ENCODE measurements around the gene CCSER2.
A peak's percentile ranks its signal among the peaks of the same experiment; 100 is the strongest.
"Not testable (repeated sequence)": the region's sequence is repeated elsewhere in the genome, so short reads cannot be mapped to it uniquely, and the experiment has no call there.

The CCSER2 gene

DNA sequence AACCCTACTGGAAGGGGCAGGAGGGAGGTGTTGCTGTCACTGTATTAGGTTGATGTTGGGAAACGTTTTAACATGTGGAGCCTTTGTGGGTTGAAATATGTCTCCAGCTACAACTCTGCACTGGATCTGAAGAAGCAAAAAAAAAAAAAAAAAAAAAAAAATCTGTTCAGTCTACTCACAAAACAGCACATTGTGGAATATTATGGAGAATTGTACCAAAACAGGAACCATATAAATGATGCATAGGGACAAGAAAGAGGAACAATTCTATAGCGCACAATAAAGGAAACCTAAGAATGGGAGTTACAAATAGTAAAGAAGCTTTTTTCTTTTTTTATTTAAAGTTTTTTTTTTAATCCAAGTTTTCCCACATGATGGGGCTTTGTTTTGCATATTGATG, 63.8 kb downstream of the CCSER2 start:
- no peak for DNase-seq (ENCODE audit: low spot score)

DNA sequence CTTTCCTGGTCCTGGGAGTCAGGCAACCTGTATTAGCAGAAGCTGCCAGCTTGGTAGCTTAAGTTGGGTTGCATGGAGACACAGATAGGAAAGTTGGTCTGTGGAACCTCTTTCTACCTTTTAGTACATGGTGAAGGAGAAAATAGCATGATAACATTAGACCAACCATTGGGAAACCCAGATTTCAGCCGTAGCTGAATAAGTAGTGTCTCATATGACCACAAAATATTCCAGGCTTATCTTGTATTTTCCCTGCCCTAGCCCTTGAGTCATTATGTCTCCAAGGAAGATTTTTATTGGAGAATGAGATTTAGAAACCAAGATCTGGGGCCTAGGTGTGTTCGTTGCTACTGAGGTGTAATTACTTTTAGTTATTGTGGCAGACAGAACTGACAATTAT, 67.2 kb downstream of the CCSER2 start:
- no peak for DNase-seq (ENCODE audit: low spot score)

DNA sequence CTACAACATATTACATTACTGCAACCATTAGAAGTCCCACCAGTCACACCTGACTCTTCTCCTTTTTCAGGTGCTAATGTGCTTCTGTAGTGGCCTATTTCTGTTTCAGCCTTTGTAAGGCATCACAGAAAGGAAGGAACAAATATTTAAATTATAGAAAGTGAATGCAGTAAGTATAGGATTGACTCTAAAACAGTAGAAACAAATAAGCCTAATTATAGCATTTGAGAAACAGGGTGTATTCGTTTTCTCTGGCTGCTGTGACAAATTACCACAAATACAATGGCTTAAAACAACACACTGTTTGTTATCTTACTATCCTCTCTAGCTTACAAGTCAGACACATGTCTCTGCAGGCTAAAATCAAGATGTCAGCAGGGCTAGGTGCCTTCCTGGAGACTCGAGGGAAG, 69.4 kb downstream of the CCSER2 start:
- no peak for DNase-seq (ENCODE audit: low spot score)

DNA sequence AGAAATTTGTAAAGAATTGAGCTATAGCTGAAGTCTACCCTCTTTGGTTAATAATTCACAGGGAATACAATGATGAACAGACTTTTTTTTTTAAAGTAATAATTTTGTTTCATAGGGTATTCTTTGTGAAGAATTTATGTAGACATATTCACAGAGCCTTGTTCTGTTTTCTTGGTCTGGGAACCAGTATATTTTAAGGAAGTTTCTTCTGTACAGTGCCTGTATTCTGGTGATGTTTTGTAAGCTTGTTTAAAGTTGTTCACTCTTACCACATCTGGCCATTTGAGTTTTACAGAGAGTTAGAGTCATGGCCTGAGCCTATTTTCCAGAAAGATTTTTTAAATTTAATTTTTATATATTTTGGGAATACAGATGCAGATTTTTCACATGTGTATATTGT, 70.3 kb downstream of the CCSER2 start:
- DNase-seq (ENCODE audit: low spot score), result no peak

DNA sequence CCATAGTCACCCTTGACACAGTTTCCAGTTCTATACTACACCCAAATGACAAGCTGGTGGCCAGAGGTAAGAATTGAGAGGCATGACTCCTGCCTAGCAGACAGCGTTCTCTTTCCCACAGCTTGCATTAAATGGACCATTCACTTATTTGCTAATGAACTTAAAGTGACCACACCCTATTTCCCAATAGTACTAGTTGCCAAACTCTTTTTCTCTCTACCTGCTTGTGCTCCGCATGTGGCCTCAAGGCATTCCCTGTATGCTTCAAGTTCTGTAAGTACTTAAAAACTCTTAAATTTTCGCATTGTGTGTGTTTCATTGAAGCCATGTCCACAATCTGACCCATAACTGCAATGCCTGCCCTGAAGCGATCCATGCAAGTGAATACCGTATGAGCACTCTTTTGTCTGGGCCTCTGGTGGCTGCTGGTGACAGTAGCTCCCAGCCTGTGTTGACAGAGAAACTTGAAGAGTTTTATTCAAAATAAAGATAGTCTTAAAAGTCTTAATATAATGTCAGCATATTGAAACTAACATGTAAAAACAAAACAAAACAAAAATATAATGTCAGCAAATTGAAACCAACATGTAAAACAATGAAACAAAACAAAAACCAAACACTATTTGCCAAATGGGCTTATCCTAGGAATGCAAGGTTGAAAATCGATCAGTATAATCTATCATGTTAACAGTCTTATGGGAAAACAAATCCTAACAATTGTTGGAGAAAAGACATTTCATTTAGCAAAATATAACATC, 73.6 kb downstream of the CCSER2 start:
- DNase-seq (ENCODE audit: low spot score), result no peak

DNA sequence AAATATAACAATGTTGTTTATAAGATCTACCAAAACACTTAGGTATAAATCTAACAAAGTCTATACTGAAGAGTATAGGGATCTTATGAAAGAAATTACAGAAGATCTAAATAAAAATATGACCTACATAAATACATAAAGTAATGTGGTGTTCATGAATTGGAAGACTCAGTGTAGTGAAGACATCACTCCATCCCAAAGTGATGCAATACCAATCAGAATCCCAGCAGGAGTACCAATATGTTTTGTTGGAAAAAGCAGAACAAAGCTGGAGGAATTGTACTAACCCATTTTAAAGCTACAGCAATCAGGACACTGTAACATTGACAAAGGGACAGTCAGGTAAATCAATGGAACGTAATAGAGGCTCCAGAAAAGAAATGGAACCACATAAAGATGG, 76.4 kb downstream of the CCSER2 start:
- DNase-seq (ENCODE audit: low spot score), result no peak

DNA sequence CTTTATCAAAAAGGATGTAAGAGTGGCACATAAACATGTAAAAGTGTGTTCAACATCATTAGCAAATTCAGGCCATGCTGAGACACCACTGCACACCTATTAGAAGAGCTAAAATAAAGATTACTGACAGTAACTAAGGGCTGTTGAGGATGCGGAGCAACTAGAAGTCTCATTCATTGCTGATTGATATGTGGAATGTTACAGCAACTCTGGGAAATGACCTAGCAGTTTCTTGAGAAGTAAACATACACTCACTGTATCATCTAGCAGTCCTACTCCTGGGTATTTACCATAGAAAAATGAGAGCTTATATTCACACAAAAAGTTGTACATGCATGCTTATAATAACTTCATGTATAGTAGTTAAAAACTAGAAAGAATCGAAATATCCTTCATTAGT, 77.3 kb downstream of the CCSER2 start:
- no peak for DNase-seq (ENCODE audit: low spot score)

DNA sequence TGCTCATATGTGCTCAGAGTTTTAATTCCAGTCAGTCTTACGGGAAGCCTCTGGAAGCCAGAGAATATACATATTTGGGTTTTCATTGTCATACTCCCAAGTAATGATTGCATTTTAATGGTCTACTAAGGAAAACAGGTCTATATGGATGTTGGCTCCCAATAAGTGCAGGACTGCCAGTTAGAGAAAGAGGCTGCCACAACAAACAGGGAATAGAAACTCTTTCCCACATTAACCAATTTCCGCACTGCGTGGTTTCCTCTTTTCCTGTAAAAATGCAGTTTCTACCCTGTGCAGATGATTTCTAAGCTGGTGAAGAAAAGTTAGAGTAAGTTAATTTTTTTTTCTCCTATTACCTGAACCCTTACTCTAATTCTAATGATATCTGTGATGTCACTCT, 78.2 kb downstream of the CCSER2 start:
- DNase-seq (ENCODE audit: low spot score), result no peak

DNA sequence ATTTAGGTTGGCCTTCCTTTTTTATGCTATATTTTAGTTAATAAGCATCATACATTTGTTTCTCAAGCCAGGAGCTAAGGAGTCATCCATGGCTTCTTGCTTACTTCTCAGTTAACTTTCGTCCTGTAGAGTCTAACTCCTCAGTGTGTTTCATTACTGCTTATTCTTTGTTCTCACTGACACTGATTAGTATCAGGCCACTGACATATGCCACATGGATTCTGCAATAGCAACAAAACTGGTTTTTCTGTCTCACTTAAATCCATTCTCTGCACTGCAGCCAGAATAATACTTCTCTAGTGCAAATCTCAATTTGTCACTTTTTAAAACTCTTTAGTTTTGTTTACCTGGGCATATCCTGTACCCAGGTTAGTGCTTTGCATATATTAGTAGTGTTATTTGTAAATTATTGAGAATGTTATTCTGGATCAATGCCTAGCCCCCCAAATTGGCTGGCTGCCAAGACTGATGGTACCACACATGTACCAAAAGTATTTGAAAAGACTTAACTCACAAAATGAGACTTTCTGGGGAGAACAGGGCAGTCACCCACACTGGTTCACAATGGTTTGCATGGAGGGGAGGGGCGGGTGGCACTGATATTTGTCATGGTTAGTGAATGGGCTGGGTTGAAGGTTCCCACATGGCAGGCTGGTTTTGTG, 79.1 kb downstream of the CCSER2 start:
- DNase-seq (ENCODE audit: low spot score), result no peak

DNA sequence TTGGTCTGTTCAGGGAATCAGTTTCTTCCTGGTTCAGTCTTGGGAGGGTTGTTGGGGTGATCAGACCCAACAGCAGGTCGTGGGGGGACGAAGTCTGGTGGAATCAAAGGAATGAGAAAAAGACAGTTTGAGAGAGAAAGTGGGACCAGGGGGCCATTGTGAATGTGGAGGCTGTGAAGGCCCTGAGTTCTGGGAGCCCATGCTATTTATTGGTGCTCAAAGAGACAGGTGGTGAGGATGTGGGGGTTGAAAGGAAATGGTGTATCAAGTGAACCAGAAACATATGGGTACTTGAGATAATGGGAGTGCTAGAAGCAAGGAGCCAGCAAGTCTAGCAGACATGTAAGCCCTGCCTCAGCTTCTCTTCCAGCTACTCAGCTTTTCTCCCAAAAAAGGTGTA, 84.1 kb downstream of the CCSER2 start:
- no peak for DNase-seq (ENCODE audit: low spot score)

DNA sequence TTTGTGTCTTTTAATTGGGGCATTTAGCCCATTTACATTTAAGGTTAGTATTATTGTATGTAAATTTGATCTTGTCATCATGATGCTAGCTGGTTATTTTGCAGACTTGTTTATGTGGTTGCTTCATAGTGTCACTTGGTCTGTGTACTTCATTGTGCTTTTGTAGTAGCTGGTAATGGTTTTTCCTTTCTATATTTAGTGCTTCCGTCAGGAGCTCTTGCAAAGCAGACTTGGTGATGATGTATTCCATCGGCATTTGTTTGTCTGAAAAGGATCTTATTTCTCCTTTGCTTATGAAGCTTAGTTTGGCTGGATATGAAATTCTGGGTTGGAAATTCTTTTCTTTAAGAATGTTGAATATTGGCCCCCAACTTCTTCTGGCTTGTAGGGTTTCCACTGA, 85.7 kb downstream of the CCSER2 start:
- DNase-seq (ENCODE audit: low spot score), result not testable (repeated sequence)

DNA sequence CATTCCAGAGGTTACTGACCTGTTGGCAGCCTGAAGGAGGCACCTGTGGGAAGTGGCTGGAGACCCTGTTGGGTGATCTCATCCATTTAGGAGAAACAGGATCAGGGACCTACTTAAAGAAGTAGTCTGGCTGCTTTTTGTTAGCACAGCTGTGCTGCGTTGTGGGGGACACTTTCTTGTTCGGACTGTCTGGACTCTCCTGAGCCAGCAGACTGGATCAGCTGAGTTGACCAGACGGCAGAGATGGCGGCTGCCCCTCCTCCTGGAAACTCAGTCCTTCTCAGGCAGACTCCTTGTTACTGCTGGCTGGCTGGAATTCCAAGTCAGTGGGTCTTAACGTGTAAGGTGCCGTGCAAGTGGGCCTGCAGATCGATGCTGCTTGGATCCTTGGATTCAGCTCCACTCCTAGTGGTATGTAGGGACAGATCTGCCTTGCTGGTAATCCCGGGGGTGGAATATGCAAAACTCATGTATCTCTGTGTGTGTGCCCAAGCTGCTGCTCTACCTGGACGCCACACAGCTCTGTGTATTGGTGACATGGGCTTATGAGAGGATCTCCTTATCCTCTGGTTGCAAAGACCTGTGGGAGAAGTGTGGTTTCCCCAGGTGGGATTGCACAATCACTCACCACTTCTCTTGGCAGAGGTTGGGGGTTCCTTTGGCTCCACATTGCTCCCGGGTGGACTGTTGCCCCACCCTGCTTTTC, 87.3 kb downstream of the CCSER2 start:
- DNase-seq (ENCODE audit: low spot score), result no peak

DNA sequence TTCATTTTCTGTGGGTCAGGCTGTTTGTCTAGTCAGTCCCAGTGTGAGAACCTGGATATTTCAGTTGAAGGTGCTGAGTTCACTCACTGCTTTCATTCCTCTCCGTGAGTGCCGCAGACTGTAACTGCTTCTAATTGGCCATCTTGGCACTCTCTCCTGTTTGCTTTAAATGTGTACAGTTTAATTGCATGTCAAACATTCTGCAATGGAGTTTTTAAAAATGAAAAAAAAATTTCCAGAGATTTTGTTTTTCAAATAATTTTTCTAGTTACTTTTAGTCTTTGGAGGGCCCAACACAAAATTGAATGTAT, 87.8 kb downstream of the CCSER2 start:
- DNase-seq (ENCODE audit: low spot score), result no peak

DNA sequence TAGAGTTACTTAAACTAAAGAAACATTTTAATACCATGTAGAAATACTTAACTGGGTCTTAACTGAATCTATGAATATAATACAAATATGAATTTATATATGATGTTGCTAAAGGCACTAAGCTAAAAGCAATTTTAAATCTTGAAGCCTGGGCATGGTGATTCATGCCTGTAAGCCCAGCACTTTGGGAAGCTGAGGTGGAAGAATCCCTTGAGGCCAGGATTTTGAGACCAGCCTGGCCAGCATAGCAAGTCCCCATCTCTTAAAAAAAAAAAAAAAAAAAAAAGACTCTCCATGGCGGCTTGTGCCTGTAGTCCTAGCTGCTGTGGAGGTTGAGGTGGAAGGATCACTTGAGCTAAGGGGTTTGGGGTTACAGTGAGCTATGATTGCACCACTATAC, 95.3 kb downstream of the CCSER2 start:
- no peak for DNase-seq (ENCODE audit: low spot score)

DNA sequence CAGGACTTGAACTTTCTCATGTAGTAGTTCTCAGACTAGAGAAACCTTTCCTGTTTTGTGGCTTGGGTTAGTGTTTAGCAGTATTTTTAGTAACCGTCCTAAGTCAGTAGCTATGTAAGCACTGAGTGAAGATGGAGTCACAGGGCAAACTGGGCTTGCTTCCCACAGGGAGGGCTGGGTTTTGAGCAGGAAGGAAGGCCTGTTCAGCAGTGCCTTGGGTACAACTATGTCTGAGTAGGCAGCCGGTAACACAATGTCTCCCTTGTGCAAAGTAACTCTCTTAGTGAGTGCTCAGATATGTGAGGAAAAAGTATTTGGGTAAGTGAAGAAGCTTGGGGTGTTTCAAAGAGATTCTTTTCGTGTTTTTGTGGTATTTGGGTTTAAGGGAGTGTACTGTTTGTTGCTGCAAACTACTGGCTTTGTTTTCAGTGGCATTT, 96.4 kb downstream of the CCSER2 start:
- peak; percentile 86 for DNase-seq (ENCODE audit: low spot score)

DNA sequence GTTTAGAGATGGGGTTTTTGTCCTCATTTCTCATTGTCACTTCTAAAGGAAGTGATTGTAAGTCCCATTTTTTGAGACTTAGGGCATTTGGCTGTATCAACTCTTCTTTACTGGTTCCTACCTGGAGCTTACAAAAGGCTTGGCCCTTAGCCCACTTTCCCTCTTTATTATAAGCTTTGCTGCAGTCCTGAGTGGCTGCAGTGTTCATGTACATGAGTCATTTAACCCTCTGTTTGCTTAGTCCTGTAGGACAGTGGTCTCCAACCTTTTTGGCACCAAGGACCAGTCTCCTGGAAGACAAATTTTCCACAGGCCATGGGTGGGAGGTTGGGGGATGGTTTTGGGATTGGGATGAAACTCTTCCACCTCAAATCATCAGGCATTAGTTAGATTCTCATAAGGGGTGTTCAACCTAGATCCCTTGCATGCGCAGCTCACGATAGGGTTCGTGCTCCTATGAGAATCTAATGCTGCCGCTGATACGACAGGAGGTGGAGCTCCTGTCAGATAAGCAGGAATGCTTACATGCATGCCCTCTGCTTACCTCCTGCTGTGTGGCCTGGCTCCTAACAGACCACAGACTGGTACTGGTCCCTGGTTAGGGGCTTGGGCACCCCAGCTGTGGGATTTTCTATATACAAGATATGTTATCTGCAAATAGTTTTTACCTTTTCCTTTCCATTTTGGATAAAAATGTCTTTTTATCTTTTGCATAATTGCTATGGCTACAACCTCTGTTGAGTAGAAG, 99.7 kb downstream of the CCSER2 start:
- DNase-seq (ENCODE audit: low spot score), result no peak

DNA sequence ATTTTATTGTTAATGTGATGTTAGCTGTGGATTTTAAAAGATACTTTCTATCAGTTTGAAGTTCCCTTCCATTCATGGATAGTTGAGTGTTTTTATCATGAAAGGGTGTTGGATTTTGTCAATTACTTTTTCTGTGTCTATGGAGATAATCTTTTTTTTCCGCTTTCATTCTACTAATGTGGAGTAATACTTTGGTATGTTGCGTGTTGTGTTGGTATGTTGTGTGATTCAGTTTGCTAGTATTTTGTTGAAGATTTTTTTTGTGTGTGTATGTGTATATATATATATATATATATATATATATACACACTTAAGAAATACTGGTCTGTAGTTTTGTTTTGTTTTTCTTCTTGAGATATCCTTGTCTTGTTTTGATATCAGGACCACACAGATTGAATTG, 100.3 kb downstream of the CCSER2 start:
- no peak for DNase-seq (ENCODE audit: low spot score)

DNA sequence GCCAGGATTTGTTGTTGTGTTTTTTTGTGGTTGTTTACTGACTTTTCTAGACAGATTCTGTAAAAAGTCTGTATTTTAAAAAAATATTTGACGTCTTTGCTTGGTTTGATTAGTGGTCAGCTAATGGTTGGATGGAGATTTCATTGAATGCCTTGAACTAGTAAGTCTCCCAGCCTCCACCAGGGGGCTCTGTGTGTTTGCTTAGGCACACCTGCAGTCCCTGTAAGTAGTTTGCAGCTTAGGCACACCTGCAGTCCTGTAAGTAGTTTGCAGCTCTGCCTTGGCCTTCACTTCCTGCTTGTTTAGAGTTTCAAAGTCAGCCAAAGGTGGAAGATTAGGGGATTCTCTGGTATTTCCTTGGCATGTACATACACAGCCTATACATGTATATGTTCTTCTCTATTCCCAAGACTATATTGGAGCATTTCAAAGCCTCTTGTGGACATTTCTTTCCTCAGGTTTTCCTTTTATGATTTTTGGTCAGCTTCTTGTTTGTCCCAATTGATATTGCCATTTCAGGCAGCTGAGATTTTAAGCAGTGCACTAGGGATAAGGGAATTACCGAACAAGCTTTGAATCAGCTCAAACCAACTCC, 101.6 kb downstream of the CCSER2 start:
- peak; percentile 35 for DNase-seq (ENCODE audit: low spot score)

DNA sequence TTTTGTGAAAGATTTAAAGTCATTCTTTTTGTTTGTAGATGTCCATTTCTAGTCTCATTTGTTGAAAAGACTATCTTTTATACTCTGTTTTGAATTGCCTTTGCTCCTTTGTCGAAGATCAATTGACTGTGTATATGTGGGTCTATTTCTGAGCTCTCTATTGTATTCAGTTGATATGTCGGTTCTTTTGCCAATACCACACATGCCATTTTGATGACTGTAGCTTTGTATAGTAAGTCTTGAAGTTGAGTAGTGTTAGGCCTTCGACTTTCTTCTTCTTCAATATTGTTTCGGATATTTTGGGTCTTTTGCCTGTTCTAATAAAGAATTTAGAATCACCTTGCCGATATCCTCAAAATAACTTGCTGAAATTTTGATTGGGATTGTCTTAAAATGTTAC, 104.5 kb downstream of the CCSER2 start:
- DNase-seq (ENCODE audit: low spot score), result no peak

DNA sequence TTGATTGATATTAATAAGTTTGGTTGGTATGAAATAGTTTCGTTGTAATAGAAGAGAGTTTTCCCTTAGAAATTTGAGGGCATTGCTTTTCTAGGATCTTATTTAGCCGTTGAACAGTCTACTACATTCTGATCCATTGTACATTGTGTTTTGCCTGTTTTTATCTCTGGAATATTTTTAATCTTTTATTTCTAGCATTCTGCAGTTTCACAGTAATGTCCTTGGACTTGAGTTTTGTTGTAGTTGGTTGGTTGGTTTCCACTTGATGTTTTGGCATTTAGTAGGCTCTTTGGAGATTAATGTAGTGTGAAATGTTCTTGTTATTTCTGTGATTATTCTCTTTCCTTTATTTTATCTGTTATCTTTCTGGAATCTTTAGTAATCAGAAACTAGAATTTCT, 112.4 kb downstream of the CCSER2 start:
- no peak for DNase-seq (ENCODE audit: low spot score)

DNA sequence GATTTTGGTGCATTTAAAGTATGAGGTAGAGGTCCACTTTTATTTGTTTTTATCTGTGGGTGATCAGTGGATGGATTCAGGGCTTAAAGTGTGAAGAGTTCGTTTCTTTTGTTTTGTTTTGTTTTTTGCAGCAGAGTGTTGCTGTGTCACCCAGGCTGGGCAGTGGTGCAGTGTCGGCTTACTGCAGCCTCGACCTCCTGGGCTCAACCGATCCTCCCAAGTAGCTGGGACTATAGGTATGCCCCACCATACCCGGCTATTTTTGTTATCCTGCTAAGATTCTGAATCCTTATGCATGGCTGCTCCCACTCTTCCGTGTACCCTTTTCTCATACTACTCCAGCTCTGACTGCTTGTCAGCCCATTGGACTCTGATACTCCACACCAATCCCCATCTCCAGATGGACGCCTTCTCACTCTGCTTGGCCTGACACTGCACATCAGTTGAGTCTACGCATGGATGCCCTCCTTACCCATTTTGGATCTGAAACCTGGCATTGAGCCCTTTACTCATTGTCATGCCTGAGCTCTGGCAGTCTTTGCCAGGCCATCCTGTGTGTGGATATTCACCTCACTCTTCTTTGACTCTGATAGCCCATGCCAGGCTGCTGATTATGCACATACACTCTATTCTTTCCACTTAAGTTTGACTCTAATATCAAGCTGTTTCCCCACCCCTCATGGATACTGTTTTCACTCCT, 119.5 kb downstream of the CCSER2 start:
- no peak for DNase-seq (ENCODE audit: low spot score)

DNA sequence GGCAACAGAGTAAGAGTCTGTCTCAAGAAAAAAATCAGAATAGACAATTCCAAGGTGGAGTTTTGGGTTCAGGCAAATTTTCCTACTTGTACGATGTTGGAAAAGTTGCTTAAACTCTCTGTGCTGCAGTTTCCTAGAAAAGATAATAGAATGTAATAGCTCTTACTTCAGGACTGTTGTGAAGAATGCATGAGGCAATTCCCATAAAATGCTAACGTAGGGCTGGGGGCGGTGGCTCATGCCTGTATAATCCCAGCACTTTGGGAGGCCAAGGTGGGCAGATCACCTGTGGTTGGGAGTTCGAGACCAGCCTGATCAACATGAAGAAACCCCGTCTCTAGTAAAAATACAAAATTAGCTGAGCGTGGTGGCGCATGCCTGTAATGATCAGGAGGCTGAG, 121.0 kb downstream of the CCSER2 start:
- not testable (repeated sequence) for DNase-seq (ENCODE audit: low spot score)

Measured in kidney capillary endothelial cell (primary cell).